GM18498 (cell line): ENCODE data around the gene COX4I2.
"Not testable (repeated sequence)": the region's sequence is repeated elsewhere in the genome, so short reads cannot be mapped to it uniquely, and the experiment has no call there.

Source experiments
- ATAC-seq: cut with Tn5 transposase; IDR thresholded peaks from one replicate; pipeline ENCODE4 v1.9.1; 2021; ENCODE audit warnings: mild to moderate bottlenecking, moderate library complexity; ENCODE audit not compliant: unreplicated experiment

The COX4I2 gene

GRCh38 chr20:31653561-31653960 is 15.8 kb downstream of the COX4I2 start:
- ATAC-seq = no peak

GRCh38 chr20:31654534-31654933 is 16.8 kb downstream of the COX4I2 start:
- no peak for ATAC-seq

DNA sequence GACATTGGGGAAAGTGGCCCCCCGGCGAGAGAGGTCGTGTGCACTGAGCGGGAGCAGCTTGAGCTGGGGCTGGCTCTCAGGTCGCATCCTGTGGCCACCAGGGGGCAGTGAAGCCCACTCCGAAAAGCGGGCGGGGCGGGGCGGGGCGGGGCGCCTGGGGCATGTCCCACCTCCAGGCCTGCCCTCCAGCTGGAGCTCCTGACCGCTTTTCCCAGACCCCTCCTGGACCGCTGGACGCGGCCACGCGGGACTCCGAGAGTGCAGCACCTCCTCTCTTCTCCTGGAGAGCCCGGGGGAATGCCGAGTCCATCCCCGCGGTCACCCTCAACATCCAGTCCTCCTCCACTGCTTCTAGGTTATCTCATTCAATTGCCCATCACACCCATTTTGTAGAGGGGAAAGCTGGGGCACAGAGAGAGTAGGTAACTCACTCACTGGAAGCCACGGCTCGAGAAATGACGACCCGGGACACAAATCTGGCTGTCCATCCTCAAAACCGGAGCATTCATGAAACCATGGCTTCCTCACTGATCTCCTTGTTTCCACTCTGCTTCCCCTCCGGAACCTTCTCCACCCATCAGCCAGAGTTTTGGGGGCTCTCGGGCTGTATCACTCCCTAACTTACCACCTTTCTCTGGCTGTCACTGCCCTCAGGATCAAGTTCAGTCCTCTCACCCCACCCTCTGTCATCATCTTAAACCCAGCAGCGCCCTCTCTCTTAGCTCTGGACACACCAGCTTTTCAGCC is 24.1 kb downstream of the COX4I2 start:
- peak; percentile 76 for ATAC-seq

DNA sequence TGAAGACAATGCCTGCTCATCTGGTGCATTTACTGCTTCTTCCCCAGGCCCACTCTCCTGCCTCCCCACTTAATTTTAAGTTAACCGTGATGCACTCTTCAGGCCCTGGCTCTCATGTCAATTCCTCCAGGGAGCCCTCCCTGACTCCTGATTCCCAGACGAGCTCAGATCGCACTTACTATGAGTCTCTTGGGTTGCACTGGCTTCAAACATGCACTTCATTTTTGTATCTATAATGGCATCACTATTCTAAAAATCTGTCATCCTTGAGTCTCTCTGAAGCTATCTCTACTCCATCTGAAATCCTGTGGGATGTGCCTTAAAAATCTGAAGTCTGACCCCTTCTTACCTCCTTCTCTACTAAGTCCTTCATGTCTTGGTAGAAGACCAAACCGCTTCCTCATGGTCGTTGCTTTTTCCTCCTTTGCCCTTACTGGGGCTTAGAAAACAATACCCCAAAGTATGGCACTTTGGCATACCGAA is 24.7 kb downstream of the COX4I2 start:
- no peak for ATAC-seq

GRCh38 chr20:31663524-31663837 is 25.8 kb downstream of the COX4I2 start:
- no peak for ATAC-seq

DNA sequence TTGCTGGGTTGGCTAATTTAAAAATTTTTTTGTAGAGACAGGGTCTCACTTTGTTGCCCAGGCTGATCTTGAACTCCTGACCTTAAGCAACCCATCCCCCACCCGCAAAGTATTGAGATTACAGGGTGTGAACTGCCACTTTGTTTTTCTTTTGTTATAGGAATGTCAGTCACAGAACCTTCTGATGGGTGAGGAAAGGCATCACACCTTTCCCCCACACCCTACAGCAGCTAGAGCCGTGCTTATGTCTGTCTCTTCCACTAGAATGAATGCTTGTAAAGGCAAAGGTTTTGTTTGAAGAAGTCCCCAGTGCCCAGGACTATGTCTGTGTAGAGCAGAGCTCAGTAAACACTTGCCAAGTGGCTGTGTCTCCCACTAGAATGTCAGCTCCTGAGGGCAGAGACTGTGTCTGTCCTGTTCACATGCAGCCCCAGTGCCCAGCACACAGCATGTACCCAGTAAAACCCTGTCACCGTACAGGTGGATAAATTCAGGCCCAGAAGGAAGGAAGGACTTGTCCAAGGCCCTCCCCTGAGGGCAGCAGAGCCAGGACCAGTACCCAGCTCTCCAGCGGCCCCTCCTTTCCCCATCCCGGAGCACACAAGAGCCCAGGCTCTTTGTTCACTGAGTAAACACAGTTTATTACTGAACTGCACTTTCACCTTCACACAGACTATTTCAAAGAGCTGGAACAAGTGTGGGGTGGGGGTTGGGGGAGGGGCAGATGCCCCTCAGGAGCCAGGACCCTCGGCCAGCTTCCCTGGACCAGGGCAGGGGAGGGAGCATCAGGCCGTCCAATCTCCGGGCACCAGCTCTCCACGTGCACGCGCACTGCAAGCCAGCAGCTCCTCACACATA is 26.4 kb downstream of the COX4I2 start:
- no peak for ATAC-seq

- ATAC-seq = no peak
Measured at GRCh38 chr20:31664696-31665354, 27.1 kb downstream of the COX4I2 start.

DNA sequence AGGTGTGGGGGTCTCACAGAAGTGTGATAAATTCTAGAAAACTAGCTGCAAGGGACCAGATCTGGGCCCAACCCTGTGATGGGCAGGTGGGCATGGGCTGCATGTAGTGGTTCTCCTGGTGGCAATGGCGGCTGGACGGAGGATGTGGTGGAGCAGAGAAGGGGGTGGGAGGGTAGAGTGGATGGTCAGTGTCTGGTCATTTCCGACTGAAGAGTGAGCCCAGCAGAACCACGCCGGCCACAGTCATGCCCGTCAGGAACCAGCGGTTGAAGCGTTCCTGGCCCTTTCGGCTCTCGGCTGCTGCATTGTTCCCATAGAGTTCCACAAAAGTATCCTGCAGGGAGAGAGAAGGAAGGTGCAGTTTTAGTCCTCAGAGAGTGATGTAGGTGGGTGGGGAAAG is 28.0 kb downstream of the COX4I2 start:
- ATAC-seq = no peak

GRCh38 chr20:31666258-31667042 is 28.7 kb downstream of the COX4I2 start:
- no peak for ATAC-seq

GRCh38 chr20:31667315-31668285 is 29.9 kb downstream of the COX4I2 start:
- no peak for ATAC-seq

DNA sequence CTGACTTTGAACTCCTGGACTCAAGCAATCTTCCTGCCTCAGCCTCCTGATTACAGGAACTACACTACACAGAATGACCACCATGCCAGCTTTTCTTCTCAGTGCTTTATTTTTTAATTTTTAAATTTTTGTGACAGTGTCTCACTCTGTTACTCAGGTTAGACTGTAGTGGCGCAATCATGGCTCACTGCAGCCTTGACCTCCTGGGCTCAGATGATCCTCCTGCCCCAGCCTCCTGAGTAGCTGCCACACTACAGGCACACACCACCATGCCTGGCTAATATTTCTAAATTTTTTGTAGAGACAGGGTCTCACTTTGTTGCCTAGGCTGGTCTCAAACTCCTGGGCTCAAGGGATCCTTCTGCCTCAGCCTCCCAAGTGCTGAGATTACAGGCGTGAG is 31.2 kb downstream of the COX4I2 start:
- ATAC-seq = not testable (repeated sequence)

GRCh38 chr20:31669876-31670275 is 32.2 kb downstream of the COX4I2 start:
- ATAC-seq = no peak

DNA sequence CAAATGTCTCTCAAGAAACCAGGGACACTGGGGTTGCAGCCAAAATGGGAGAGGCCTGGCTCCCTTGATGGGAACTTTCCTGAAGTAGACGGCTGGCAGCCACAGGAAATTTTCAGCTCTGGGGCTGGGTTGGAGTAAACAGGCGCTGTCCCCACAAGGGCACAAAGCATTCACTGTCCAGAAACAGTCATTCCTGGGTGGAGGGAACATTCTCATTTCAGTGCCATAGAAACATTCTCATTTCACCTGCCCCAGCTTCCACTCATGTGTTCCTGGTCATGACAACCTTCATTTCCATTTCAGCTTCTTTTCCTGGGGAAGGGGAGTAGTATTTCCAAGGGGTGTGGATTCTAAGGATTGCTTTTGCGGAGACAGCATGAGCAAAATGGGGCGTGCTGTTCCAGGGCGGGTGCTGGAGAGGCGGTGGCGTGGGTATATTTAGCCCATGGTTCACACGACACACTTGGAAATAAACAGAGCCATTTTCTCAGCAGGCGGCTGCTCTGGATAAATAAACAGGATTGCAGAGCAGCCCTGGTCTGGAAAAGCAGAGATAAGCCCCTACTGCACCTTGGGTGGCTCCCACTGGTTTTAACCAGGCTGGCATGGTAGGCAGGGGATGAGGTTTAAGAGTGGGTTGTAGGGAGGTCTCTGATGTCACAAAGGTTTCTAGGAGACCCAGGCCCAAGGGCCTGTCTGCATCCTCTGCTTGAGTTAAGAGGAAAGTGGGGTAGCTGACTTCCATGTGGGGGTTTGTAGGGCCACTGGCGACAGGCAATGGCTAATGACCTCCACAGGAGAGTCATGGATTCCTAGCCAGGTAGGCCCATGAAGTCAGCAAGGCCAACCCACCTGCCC is 32.9 kb downstream of the COX4I2 start:
- ATAC-seq = no peak

DNA sequence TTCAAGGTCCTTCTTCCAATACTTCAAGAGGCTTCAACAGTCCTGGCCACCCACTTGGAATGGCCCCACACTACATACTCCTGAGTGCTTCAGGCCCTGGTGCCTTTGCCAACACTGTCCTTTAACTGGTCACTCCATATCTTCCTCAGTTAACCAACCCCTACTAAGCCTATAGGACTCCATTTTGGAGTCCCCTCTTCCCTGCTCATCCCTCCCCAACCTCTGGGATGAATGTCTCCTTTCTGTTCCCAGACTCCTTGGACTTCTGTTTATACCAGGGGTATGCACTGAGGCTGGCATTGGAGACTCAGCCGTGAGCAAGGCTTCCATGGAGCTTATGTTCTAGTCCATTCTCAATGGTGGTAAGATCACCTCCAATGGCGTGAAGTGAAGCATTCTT is 33.6 kb downstream of the COX4I2 start:
- ATAC-seq = no peak

DNA sequence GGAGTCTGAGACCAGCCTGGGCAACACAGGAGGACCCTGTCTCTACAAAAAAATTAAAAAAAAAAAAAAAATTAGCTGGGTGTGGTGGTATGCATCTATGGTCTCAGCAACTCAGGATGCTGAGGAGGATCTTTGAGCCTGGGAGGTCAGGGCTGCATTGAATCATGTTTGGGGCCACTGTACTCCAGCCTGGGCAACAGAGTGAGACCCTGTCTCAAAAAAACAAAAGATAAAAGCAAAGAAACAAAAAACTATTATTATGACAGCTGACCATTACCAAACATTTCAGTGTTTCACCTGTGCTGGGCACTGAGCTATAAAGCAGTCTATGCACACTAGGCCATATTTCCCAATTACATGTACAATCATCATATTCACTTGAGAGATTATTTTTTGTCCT is 35.7 kb downstream of the COX4I2 start:
- ATAC-seq = no peak

DNA sequence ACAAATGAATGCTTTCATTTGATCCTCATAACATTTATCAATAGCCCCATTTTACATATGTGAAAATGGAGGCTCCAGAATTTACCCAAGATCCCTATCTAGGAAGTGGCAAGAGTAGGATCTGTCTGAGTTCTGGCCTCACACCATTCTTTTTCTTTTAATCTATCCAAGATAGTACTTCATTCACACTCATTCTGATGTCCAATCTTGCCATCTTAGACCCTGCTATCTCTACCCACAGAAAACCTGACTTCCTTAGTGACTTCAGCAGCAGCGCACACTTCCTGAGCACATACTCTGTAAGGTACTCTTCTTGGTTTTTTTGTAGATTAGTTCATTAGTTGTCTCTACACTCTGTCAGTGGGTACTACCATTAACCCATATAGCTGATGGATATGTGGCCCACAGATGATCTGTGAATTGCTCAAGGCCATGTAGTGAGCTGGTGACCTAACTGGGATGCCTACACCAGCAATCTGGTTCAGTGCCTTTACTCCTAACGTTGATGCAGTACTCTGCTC is 36.3 kb downstream of the COX4I2 start:
- ATAC-seq = no peak

GRCh38 chr20:31674895-31675827 is 37.4 kb downstream of the COX4I2 start:
- ATAC-seq = peak; percentile 69
